HepG2 (cell line): ENCODE results near the gene IRF1. TPM values are rescaled to one million over a fixed set of nuclear protein-coding genes. Genes with fewer than 3 reads are reported as not detected.
A peak's percentile ranks its signal among the peaks of the same experiment; 100 is the strongest.

Source experiments
- CENPX ChIP-seq: sonication (generic); formaldehyde crosslinking; IDR thresholded peaks from 2 replicates; pipeline ENCODE4 v1.9.0; 2021; ENCODE audit warnings: mild to moderate bottlenecking, missing genetic modification reagents, moderate library complexity
- ELF3 ChIP-seq: IDR thresholded peaks from 2 replicates; pipeline ENCODE4 v1.6.1; 2016; ENCODE audit warnings: missing genetic modification reagents, missing compliant biosample characterization
- EP300 ChIP-seq, 3 experiments: sonication (generic) in 1 of 3; formaldehyde crosslinking in 1 of 3; IDR thresholded peaks; 2 replicates each; pipeline versions ENCODE4 v1.5.1 to v1.6.1; 2011 to 2020; ENCODE audit warnings: low read depth in 2 of 3, low read length in 2 of 3, borderline replicate concordance in 1 of 3, improper control_type of control experiment in 1 of 3, mild to moderate bottlenecking in 1 of 3, missing genetic modification reagents in 1 of 3, moderate library complexity in 1 of 3
- ETV5 ChIP-seq: IDR thresholded peaks from 2 replicates; pipeline ENCODE4 v1.6.1; 2018; ENCODE audit warnings: missing biosample characterization, missing genetic modification reagents, inconsistent platforms, borderline replicate concordance
- FOXO1 ChIP-seq: sonication (generic); formaldehyde crosslinking; IDR thresholded peaks from 2 replicates; pipeline ENCODE4 v1.4.0; 2020; ENCODE audit warnings: missing genetic modification reagents
- FOXP1 ChIP-seq, 2 experiments: fragments of 450-650 bp in 1 of 2; IDR thresholded peaks; 2 replicates each; pipeline ENCODE4 v1.6.1; 2017 to 2018; ENCODE audit warnings: antibody characterized with exemption in 1 of 2
- GLI4 ChIP-seq: sonication (generic); formaldehyde crosslinking; IDR thresholded peaks from 2 replicates; pipeline ENCODE4 v1.5.1; 2020; ENCODE audit warnings: missing genetic modification reagents, mild to moderate bottlenecking, moderate library complexity, borderline replicate concordance
- KDM6A ChIP-seq: IDR thresholded peaks from 2 replicates; pipeline ENCODE4 v1.6.1; 2016; ENCODE audit warnings: low read depth
- KLF15 ChIP-seq: sonication (generic); formaldehyde crosslinking; IDR thresholded peaks from 2 replicates; pipeline ENCODE4 v1.8.1; 2023; ENCODE audit warnings: borderline replicate concordance, mild to moderate bottlenecking, inconsistent platforms, missing genetic modification reagents, mixed read lengths
- LCORL ChIP-seq, 2 experiments: fragments of 450-650 bp in 1 of 2; sonication (generic) in 1 of 2; formaldehyde crosslinking in 1 of 2; IDR thresholded peaks; 2 replicates each; pipeline versions ENCODE4 v1.5.0 to v1.6.1; 2017 to 2020; ENCODE audit warnings: antibody characterized with exemption in 1 of 2, missing genetic modification reagents in 1 of 2
- MEIS1 ChIP-seq: sonication (generic); formaldehyde crosslinking; IDR thresholded peaks from 2 replicates; pipeline ENCODE4 v1.9.0; 2021; ENCODE audit warnings: mild to moderate bottlenecking, missing genetic modification reagents, moderate library complexity, borderline replicate concordance
- MEIS2 ChIP-seq: sonication (generic); formaldehyde crosslinking; IDR thresholded peaks from 2 replicates; pipeline ENCODE4 v1.9.0; 2021; ENCODE audit warnings: mild to moderate bottlenecking, missing genetic modification reagents
- RXRA ChIP-seq: sonication (generic); formaldehyde crosslinking; IDR thresholded peaks from 2 replicates; pipeline ENCODE4 v1.5.1; 2020; ENCODE audit warnings: missing genetic modification reagents
- THAP11 ChIP-seq: IDR thresholded peaks from 2 replicates; pipeline ENCODE4 v1.6.1; 2016; ENCODE audit warnings: missing biosample characterization, missing genetic modification reagents
- ZNF224 ChIP-seq: sonication (generic); formaldehyde crosslinking; IDR thresholded peaks from 2 replicates; pipeline ENCODE4 v1.5.0; 2020; ENCODE audit warnings: mild to moderate bottlenecking, missing genetic modification reagents
- polyA plus RNA-seq, 8 experiments: library from polyadenylated mRNA; depleted of rRNA in 3 of 8; stranded (reverse) in 7 of 8; unstranded in 1 of 8; fragments of >200 nt; fragmentation: Illumina TruSeq in 4 of 8; extraction: Trizol in 4 of 8; gene quantifications; 2 replicates each; pipeline versions ENCODE4 v1.2.1 to v1.2.3, GENCODE V29; 2011 to 2016; ENCODE audit warnings: low read depth in 4 of 8, missing spikeins in 1 of 8, mixed read lengths in 1 of 8; ENCODE audit not compliant: insufficient read depth in 1 of 8
- total RNA-seq, 5 experiments: library from RNA; depleted of rRNA; stranded (reverse); fragments of >200 nt; fragmentation: Illumina TruSeq; extraction: Trizol; gene quantifications; 2 replicates each; pipeline ENCODE4 v1.2.3, GENCODE V29; 2016; ENCODE audit warnings: low read depth in 1 of 5
- TF ChIP-seq, protein P1 (sequence below): sonication (generic); formaldehyde crosslinking; conservative IDR thresholded peaks from 2 replicates; pipeline ENCODE4 v1.4.0; 2020; ENCODE audit warnings: mild to moderate bottlenecking, missing genetic modification reagents, moderate library complexity
- TF ChIP-seq, protein P2 (sequence below): IDR thresholded peaks from 2 replicates; pipeline ENCODE4 v1.6.1; 2012; ENCODE audit warnings: low read depth, low read length, improper control_type of control experiment
- TF ChIP-seq, protein P3 (sequence below): sonication (generic); formaldehyde crosslinking; IDR thresholded peaks from 2 replicates; pipeline ENCODE4 v1.4.0; 2020; ENCODE audit warnings: mild to moderate bottlenecking, missing genetic modification reagents
- TF ChIP-seq, protein P4 (sequence below): sonication (generic); formaldehyde crosslinking; IDR thresholded peaks from 2 replicates; pipeline ENCODE4 v1.5.0; 2020; ENCODE audit warnings: mild to moderate bottlenecking, missing genetic modification reagents

Gene IRF1
- total and polyA plus RNA-seq, 2 of the 13 experiments (the other 11 are each of a cell fraction or from before 2014, with no cell fraction given), result 4.1 to 8.8 TPM

DNA sequence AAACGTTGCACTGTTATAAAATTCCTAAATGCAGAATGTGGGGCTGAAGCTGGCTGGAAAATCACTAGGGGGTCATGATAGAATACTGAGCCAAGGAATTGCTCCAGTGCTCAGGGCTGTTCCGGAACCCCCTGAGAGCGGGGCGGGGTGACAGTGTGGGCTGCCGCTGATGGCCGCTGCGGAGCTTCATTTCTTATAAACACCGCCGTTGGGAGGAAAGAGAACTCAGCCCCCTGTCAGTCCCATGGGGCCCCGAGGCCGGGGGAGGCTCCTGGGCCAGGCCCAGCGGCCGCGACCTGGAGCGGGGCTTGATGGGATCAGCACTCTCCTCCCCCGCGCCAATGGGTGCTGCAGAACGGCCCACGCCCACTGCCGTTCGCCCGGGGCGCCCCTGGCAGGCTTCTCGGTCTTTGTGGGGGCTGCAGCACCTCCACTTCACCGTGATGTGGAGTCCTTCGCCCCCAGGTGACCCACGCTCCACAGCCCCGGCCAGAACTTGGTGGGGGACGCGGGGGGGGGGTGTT, 5.2 kb upstream of the IRF1 start (continued):
- TF ChIP-seq ELF3 (CRISPR knock-in tag), result no peak
- no peak for TF ChIP-seq MEIS1 (CRISPR knock-in tag)
- TF ChIP-seq, protein P1, sequence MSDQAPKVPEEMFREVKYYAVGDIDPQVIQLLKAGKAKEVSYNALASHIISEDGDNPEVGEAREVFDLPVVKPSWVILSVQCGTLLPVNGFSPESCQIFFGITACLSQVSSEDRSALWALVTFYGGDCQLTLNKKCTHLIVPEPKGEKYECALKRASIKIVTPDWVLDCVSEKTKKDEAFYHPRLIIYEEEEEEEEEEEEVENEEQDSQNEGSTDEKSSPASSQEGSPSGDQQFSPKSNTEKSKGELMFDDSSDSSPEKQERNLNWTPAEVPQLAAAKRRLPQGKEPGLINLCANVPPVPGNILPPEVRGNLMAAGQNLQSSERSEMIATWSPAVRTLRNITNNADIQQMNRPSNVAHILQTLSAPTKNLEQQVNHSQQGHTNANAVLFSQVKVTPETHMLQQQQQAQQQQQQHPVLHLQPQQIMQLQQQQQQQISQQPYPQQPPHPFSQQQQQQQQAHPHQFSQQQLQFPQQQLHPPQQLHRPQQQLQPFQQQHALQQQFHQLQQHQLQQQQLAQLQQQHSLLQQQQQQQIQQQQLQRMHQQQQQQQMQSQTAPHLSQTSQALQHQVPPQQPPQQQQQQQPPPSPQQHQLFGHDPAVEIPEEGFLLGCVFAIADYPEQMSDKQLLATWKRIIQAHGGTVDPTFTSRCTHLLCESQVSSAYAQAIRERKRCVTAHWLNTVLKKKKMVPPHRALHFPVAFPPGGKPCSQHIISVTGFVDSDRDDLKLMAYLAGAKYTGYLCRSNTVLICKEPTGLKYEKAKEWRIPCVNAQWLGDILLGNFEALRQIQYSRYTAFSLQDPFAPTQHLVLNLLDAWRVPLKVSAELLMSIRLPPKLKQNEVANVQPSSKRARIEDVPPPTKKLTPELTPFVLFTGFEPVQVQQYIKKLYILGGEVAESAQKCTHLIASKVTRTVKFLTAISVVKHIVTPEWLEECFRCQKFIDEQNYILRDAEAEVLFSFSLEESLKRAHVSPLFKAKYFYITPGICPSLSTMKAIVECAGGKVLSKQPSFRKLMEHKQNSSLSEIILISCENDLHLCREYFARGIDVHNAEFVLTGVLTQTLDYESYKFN (CRISPR knock-in tag), result peak; percentile 68
- peak; percentile 48; the same call in 1 of the 2 replicates for TF ChIP-seq ETV5 (CRISPR knock-in tag)
- TF ChIP-seq, protein P2, sequence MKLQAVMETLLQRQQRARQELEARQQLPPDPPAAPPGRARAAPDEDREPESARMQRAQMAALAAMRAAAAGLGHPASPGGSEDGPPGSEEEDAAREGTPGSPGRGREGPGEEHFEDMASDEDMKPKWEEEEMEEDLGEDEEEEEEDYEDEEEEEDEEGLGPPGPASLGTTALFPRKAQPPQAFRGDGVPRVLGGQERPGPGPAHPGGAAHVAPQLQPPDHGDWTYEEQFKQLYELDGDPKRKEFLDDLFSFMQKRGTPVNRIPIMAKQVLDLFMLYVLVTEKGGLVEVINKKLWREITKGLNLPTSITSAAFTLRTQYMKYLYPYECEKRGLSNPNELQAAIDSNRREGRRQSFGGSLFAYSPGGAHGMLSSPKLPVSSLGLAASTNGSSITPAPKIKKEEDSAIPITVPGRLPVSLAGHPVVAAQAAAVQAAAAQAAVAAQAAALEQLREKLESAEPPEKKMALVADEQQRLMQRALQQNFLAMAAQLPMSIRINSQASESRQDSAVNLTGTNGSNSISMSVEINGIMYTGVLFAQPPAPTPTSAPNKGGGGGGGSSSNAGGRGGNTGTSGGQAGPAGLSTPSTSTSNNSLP, result no peak
- peak; percentile 81; the same call in 1 of the 2 replicates for TF ChIP-seq RXRA
- TF ChIP-seq LCORL (IDR thresholded peaks at IDR 0.05), result no peak
- TF ChIP-seq LCORL (CRISPR knock-in tag; IDR thresholded peaks at IDR 0.05), result no peak; the same call in none of the 2 replicates
- no peak for TF ChIP-seq ZNF224 (CRISPR knock-in tag)
- TF ChIP-seq GLI4 (CRISPR knock-in tag), result 0 out of 2 replicates have a peak, but pooled peaks have one; percentile 40
- TF ChIP-seq, protein P3, sequence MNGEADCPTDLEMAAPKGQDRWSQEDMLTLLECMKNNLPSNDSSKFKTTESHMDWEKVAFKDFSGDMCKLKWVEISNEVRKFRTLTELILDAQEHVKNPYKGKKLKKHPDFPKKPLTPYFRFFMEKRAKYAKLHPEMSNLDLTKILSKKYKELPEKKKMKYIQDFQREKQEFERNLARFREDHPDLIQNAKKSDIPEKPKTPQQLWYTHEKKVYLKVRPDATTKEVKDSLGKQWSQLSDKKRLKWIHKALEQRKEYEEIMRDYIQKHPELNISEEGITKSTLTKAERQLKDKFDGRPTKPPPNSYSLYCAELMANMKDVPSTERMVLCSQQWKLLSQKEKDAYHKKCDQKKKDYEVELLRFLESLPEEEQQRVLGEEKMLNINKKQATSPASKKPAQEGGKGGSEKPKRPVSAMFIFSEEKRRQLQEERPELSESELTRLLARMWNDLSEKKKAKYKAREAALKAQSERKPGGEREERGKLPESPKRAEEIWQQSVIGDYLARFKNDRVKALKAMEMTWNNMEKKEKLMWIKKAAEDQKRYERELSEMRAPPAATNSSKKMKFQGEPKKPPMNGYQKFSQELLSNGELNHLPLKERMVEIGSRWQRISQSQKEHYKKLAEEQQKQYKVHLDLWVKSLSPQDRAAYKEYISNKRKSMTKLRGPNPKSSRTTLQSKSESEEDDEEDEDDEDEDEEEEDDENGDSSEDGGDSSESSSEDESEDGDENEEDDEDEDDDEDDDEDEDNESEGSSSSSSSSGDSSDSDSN (CRISPR knock-in tag), result peak; percentile 94
- TF ChIP-seq KLF15, result peak; percentile 65; the same call in 1 of the 2 replicates
- TF ChIP-seq KDM6A (CRISPR knock-in tag), result 0 out of 2 replicates have a peak, but pooled peaks have one; percentile 2
- no peak for TF ChIP-seq CENPX (CRISPR knock-in tag)
- TF ChIP-seq FOXO1, result peak; percentile 46
- 0 out of 2 replicates have a peak, but pooled peaks have one; percentile 15 for TF ChIP-seq THAP11 (CRISPR knock-in tag)
- peak; percentile 6 to 23; a peak in 1 of 4 replicates for TF ChIP-seq EP300 (IDR thresholded peaks at IDR 0.05; ENCODE audit: low read depth in 2 of 2, low read length in 2 of 2)
- TF ChIP-seq EP300 (CRISPR knock-in tag; IDR thresholded peaks at IDR 0.05; ENCODE audit: borderline replicate concordance), result no peak
- TF ChIP-seq MEIS2 (CRISPR knock-in tag), result 0 out of 2 replicates have a peak, but pooled peaks have one; percentile 42
- no peak for TF ChIP-seq FOXP1 (IDR thresholded peaks at IDR 0.05)
- TF ChIP-seq FOXP1 (CRISPR knock-in tag; IDR thresholded peaks at IDR 0.05), result 0 out of 2 replicates have a peak, but pooled peaks have one; percentile 4
- TF ChIP-seq, protein P4, sequence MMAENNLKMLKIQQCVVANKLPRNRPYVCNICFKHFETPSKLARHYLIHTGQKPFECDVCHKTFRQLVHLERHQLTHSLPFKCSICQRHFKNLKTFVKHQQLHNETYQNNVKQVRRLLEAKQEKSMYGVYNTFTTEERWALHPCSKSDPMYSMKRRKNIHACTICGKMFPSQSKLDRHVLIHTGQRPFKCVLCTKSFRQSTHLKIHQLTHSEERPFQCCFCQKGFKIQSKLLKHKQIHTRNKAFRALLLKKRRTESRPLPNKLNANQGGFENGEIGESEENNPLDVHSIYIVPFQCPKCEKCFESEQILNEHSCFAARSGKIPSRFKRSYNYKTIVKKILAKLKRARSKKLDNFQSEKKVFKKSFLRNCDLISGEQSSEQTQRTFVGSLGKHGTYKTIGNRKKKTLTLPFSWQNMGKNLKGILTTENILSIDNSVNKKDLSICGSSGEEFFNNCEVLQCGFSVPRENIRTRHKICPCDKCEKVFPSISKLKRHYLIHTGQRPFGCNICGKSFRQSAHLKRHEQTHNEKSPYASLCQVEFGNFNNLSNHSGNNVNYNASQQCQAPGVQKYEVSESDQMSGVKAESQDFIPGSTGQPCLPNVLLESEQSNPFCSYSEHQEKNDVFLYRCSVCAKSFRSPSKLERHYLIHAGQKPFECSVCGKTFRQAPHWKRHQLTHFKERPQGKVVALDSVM (CRISPR knock-in tag), result 0 out of 2 replicates have a peak, but pooled peaks have one; percentile 11
